ENCODE results near the gene LRRC49.
"Not testable (repeated sequence)": the region's sequence is repeated elsewhere in the genome, so short reads cannot be mapped to it uniquely, and the experiment has no call there.

Gene LRRC49

DNA sequence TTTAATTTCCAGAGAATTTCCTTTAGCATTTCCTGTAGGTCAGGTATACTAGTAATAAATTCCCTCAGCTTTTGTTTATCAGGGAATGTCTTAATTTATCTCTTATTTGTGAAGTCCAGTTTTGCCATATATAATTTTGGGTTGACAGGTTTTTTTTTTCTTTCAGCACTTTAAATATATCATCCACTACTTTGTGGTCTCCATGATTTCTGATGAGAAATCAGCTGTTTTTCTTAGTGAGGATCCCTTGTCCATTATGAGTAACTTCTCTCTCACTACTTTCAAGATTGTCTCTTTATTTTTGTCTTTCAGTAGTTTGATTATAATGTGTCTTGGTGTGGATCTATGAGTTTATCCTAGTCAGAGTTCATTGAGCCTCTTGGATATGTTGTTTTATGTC is 105.7 kb downstream of the LRRC49 start:
- no peak for DNase-seq

DNA sequence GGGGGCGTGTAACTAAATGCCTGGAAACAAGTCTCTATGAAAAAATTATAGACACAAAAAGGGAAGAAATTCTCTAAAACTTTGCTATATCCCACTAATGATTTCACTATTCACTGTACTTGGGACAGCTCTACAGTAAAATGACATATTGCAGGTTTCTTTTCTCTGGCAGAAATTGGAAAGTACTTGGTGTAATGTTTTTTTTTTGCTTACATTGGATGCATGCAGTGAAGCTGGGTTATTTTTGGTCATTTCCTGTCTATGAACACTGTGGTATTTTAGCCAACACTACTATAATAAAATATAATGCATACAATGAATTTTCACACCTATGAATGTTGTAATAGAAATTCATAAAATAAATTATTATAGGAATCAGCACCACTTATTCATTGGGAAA is 109.7 kb downstream of the LRRC49 start:
- DNase-seq = no peak

DNA sequence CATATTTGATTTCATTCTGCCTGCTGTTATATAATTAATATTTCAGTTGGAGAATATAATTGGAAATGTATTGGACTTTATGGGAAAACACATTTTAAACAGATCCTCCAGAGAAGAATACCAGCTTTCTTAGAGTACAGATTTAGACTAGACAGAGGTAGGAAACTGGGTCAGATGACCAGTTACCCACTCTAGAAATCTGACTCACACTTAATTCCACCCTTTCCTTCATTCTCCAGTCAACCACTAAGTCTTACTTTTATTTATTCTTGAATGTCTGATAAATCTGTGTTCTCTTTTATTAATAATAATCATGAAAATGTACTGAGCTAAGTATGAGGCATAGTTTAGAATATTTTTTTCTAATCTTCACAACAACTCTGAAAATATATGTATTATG is 110.7 kb downstream of the LRRC49 start:
- DNase-seq = no peak

DNA sequence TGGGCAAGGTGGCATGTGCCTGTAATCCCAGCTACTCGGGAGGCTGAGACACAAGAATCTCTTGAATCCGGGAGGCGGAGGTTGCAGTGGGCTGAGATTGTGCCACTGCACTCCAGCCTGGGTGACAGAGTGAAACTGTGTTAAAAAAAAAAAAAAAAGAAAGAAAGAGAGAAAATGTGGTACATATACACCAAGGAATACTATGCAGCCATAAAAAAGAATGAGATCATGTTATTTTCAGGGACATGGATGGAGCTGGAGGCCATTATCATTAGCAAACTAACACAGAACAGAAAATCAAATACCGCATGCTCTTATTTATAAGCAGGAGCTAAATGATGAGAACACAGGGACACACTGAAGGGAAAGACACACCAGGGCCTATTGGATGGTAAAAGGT is 111.9 kb downstream of the LRRC49 start:
- not testable (repeated sequence) for DNase-seq

DNA sequence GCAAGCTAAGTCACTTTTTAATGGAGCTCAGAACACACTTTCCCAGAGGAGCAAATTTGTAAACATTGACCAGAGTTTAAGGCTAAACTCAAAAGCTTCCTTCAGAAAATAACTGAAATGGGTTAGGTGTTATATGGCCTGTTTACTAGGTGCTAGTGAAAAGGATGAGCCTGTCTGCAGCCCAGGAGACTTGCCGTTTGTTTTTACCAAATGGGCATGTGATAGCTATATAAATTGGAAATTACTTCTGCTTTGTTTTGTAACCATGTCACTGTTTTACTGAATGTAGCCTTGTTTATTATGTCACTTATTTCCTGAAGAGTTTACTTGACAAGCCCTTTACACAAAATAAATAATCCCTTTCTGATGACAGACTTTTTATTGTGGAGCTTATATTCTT is 113.3 kb downstream of the LRRC49 start:
- DNase-seq = no peak

- no peak for DNase-seq
Observed at GRCh38 chr15:71008250-71008870, 115.7 kb downstream of the LRRC49 start.

- no peak for DNase-seq
Observed at GRCh38 chr15:71010472-71010871, 117.8 kb downstream of the LRRC49 start.

- no peak for DNase-seq
Observed at GRCh38 chr15:71010997-71011396, 118.4 kb downstream of the LRRC49 start.

DNA sequence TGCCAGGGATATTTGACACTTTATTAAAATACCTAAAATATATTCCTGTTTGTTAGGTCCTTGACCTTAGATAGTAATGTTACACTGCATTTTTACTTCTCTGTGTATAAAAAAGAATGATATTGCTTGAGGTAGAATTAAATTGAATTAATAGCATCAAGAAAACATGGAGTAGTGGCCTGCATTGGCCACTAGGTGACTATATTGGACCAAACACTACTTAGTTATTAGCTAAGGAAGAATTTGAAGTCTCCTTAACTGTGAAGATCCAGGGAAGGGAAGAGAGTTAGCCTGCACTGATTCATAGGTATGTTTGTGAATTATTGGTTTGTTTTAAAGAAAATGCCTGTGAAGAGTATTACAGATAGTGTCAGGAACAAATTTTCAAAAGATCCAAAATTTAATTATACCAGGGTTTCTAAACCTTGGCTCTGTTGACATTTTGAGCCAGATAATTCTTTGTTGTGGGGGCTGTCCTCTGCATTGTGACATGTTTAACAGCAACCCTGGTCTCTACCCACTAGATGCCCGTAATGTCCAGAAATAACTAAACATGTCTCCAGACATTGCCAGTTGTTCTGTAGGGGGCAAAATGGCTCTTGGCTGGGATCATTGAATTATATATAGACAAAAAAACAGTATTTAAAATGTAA is 119.0 kb downstream of the LRRC49 start:
- no peak for DNase-seq

- no peak for DNase-seq
Observed at GRCh38 chr15:71013446-71013845, 120.8 kb downstream of the LRRC49 start.

DNA sequence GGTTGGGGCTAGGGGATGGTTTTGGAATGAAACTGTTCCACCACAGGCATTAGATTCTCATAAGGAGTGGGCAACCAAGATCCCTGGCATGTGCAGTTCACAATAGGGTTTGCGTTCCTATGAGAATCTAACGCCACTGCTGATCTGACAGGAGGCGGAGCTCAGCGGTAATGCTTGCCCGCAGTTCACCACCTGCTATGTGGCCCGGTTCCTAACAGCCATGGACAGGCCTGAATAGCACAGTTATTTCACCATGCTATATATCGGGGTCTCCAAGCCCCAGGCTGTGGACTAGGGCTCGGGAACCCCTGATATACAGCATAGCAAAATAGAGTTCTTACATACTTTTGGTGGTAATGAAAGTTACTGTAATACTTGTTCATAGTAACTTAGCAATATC is 122.7 kb downstream of the LRRC49 start:
- DNase-seq = no peak

GRCh38 chr15:71031232-71031631 is 138.6 kb downstream of the LRRC49 start:
- DNase-seq = not testable (repeated sequence)

DNA sequence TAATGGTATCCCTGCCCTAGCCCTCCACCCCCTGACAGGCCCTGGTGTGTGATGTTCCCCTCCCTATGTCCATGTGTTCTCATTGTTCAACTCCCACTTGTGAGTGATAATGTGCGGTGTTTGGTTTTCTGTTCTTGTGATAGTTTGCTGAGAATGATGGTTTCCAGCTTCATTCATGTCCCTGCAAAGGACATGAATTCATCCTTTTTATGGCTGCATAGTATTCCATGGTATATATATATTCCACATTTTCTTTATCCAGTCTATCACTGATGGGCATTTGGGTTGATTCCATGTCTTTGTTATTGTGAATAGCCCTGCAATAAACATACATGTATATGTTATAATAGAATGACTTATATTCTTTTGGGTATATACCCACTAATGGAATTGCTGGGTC is 142.9 kb downstream of the LRRC49 start:
- not testable (repeated sequence) for DNase-seq

DNA sequence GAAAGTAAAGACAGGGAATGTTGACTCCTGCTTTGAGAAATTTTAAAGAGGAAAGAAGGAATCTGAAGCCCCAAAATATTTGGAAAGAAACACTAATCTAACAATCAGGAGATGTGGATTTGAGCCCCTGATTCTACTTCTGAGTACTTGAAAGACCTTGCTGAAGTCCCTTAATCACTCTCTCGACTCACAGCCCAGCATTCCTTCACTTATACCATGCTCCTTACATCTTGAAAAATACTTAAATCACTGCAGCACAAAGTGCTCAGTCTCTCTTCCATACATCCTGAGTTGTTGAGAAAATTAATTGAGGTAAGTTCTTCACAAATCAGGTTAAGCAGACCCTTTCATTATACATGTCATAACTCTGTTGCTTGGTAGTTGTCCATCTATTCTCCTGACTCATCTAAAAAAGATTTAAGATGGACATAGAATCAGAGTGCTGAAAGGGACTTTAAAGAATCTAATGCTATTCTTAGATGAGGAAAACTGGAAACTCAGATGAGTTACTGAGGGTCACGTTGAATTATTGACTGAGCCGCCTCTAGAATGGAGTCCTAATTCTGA is 149.8 kb downstream of the LRRC49 start:
- no peak for DNase-seq

GRCh38 chr15:71043373-71043772 is 150.7 kb downstream of the LRRC49 start:
- DNase-seq = no peak

DNA sequence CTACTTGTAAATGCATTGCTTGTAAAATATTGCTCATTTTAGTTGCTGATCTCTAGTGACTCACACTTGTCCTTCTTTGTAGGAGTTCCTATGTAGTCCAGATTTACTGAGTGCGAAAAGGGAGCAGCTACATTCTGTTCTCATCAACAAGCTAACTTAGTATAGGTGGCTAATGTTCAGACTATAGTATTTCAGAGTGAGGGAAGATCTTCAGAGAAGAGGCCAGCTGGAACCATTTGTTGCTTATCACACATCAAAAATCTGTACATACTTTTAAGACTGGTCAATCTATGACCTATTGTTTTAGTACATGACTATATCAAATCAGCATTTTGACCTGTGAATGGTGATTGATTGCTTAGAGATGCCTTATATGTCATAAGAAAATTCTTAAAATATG is 151.4 kb downstream of the LRRC49 start:
- DNase-seq = no peak

GRCh38 chr15:71046146-71046545 is 153.5 kb downstream of the LRRC49 start:
- not testable (repeated sequence) for DNase-seq

GRCh38 chr15:71048913-71049675 is 156.5 kb downstream of the LRRC49 start:
- no peak for DNase-seq

- DNase-seq = no peak
Observed at GRCh38 chr15:71049706-71050422, 157.2 kb downstream of the LRRC49 start.

- DNase-seq = no peak
Observed at GRCh38 chr15:71050461-71050860, 157.8 kb downstream of the LRRC49 start.

DNA sequence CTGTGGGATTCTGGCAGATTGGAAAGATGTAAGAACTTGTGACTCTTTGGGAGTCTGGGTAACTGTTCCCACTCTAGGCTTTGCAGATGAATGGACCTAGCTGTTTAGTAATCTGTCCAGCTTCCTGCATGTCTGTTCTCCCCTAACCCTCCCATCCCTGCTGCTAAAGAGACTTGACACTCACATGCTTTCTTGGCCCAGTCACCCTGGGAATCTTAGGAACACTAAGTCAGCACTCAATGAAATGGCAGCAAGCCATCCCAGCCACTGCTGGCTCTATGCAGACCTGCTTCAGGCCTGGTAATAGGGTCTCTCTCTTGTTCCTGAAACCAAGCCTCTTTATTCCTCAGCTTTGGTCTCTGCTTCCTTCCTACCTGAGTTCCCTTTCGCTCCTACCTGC is 158.9 kb downstream of the LRRC49 start:
- DNase-seq = no peak

- no peak for DNase-seq
Observed at GRCh38 chr15:71052356-71052755, 159.7 kb downstream of the LRRC49 start.

- no peak for DNase-seq
Observed at GRCh38 chr15:71054286-71054952, 161.8 kb downstream of the LRRC49 start.
